ENCODE results near the gene TMEFF2. TPM values are rescaled to one million over a fixed set of nuclear protein-coding genes. Genes with fewer than 3 reads are reported as not detected.

TMEFF2 gene
- total and polyA plus RNA-seq, 2 of the 8 experiments (the other 6 are each of a cell fraction or from before 2014, with no cell fraction given): 0.91 to 3.7 TPM

GRCh38 chr2:191981706-191982105, 213.0 kb downstream of the TMEFF2 start:
- Histone ChIP-seq H4K5ac (ENCODE audit: insufficient read length, low read depth, low read length) (no peak overlapping the region), H3K9ac (replicated peaks in 1 of 4; ENCODE audit: extremely low read depth in 1 of 4, low read depth in 3 of 4, low read length in 3 of 4) (no peak overlapping the region), H3K79me2 (ENCODE audit: control insufficient read depth in 1 of 2, insufficient read depth in 2 of 2, low read length in 2 of 2) (no peaks in the 10 kb centered on the region), H2BK5ac (ENCODE audit: low read depth, low read length) (no peak overlapping the region), H2BK120ac (replicated peaks; ENCODE audit: low read depth, low read length) (no peak overlapping the region), H3K79me1 (ENCODE audit: low read depth, low read length) (no peaks in the 10 kb centered on the region), H3K23me2 (ENCODE audit: low read depth, low read length) (no peaks in the 10 kb centered on the region), H3K4ac (replicated peaks; ENCODE audit: insufficient read length, low read depth, low read length) (no peak overlapping the region), H3K27ac (ENCODE audit: low read depth, low read length) (no peak overlapping the region), H3K14ac (ENCODE audit: insufficient read length) (no peak overlapping the region), H3K23ac (ENCODE audit: insufficient read length) (no peak overlapping the region), H3K18ac (ENCODE audit: extremely low read depth, low read length) (no peak overlapping the region), H3K9me3 (ENCODE audit: insufficient read depth in 2 of 2, low read depth in 1 of 2, low read length in 1 of 2) (no peaks in the 10 kb centered on the region), H3K4me1 (replicated peaks in 1 of 4; ENCODE audit: control insufficient read depth in 3 of 4, insufficient read depth in 4 of 4, low read length in 3 of 4) (peaks cover 0 to 13% (median 2%) of the 10 kb centered on the region in 4 experiments; a peak in 1 of 7 replicates), H4K91ac (replicated peaks; ENCODE audit: insufficient read length, low read length) (no peak overlapping the region), H2BK20ac (ENCODE audit: low read length) (no peak overlapping the region), H2BK12ac (ENCODE audit: low read depth, low read length) (no peak overlapping the region), H3K27me3 (replicated peaks in 1 of 4; ENCODE audit: control insufficient read depth in 3 of 4, extremely low read depth in 1 of 4, insufficient read depth in 3 of 4, low read length in 3 of 4) (no peaks in the 10 kb centered on the region), H3K56ac (replicated peaks; ENCODE audit: insufficient read length, low read depth, low read length) (no peak overlapping the region), H2BK15ac (ENCODE audit: low read length) (no peak overlapping the region), H2AFZ (ENCODE audit: low read length) (no peak overlapping the region), H2AK5ac (ENCODE audit: low read depth, low read length) (no peak overlapping the region), H4K20me1 (replicated peaks in 1 of 2; ENCODE audit: control insufficient read depth in 1 of 2, insufficient read depth in 2 of 2, low read length in 2 of 2) (no peaks in the 10 kb centered on the region), H3K36me3 (ENCODE audit: control insufficient read depth in 2 of 4, insufficient read depth in 4 of 4, low read length in 3 of 4) (no peaks in the 10 kb centered on the region), H3K4me3 (ENCODE audit: extremely low read depth in 1 of 4, insufficient read depth in 2 of 4, low read depth in 3 of 4, low read length in 4 of 4) (no peak overlapping the region), H4K8ac (ENCODE audit: extremely low read depth, insufficient read depth, low read length) (no peak overlapping the region), H3K4me2 (ENCODE audit: insufficient read depth in 1 of 2, low read depth in 2 of 2, low read length in 2 of 2) (no peak overlapping the region)
- ChIA-PET CTCF (ENCODE audit: partially characterized antibody) (interaction anchor here (1.0 kb wide), 1 partner anchor 25 kb away, joined by 3 read pairs; no protein-coding TSS in a partner anchor), POLR2A (ENCODE audit: partially characterized antibody) (no interaction called here)
- no peak for TF ChIP-seq RAD21 (IDR thresholded peaks at IDR 0.05 in 1 of 2, conservative IDR thresholded peaks at IDR 0.05 in 1 of 2; ENCODE audit: low read depth in 2 of 2, low read length in 2 of 2)
- TF ChIP-seq RNF2 (IDR thresholded peaks at IDR 0.05; ENCODE audit: borderline replicate concordance, low read depth, low read length, missing control alignments, poor library complexity, severe bottlenecking): no peak
- no peak for TF ChIP-seq NRF1 (IDR thresholded peaks at IDR 0.05; ENCODE audit: low read depth, low read length)
- TF ChIP-seq POLR2AphosphoS5 (IDR thresholded peaks at IDR 0.05; ENCODE audit: low read depth, low read length): no peak
- TF ChIP-seq SP4 (IDR thresholded peaks at IDR 0.05; ENCODE audit: low read length): no peak
- no peak for TF ChIP-seq CTBP2 (IDR thresholded peaks at IDR 0.05; ENCODE audit: borderline replicate concordance, insufficient read depth, insufficient read length, low read length)
- no peak for TF ChIP-seq NANOG (IDR thresholded peaks at IDR 0.05; ENCODE audit: insufficient read depth, low read depth, low read length, poor library complexity, severe bottlenecking)
- no peak for TF ChIP-seq SUZ12 (IDR thresholded peaks at IDR 0.05; ENCODE audit: low read length)
- WGBS, 2 experiments (ENCODE audit: extremely low coverage in 1 of 2, insufficient coverage in 1 of 2, insufficient read length in 1 of 2, insufficient replicate concordance in 2 of 2, low coverage in 1 of 2, low lambda C conversion rate in 2 of 2, missing lambda C conversion rate in 1 of 2): 91% methylated on average over 5 of the region's 5 CpGs; no CpG with 5 or more reads in 1 of the 2 experiments
- DNase-seq (ENCODE audit: low read depth in 1 of 2, low spot score in 2 of 2): no peak
- no peak for FAIRE-seq

Data from H1 (cell line).